GM18873 (cell line): Measurements from ENCODE around the gene DUS1L.

ENCODE experiments used
- ATAC-seq: cut with Tn5 transposase; IDR thresholded peaks from one replicate; pipeline ENCODE4 v1.9.1; 2021; ENCODE audit warnings: mild to moderate bottlenecking, moderate library complexity, moderate number of reproducible peaks; ENCODE audit not compliant: unreplicated experiment, low FRiP score

Gene DUS1L

GRCh38 chr17:82077617-82078358 is 12.2 kb upstream of the DUS1L start:
- no peak for ATAC-seq

GRCh38 chr17:82076785-82077591 is 11.4 kb upstream of the DUS1L start:
- ATAC-seq, result no peak

- ATAC-seq, result no peak
Observed at GRCh38 chr17:82076018-82076784, 10.6 kb upstream of the DUS1L start.

DNA sequence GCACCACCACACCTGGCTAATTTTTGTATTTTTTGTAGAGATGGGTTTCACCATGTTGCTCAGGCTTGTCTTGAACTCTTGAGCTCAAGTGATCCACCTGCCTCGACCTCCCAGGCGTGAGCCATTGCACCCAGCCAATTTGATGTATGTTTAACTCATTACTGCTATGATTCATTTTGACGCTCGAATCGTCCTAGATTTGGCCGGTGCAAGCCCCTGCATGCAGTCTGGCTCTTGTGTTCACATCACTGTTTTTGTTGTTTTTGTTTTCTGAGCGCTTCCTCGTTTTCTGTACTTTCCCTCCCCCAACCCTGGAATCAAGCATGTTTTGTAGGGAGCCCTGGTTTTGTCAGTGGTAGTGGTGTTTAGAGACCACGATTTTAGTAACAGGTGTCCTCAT is 7.8 kb upstream of the DUS1L start:
- ATAC-seq, result no peak

DNA sequence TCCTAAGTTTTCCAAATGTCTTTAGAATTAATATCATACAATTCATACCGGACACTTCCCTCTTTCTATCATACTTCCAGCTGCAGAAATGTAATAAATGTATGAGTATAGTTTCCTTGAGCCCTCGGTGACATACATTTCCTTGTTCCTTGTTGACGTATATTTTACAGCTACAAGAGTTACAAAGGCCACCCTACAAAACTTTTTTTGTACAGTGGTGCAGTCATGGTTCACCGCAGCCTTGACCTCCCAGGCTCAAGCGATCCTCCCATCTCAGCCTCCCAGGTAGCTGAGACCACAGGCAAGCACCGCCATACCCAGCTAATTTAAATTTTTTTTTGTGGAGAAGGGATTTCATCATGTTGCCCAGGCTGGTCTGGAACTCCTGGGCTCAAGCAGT is 7.2 kb upstream of the DUS1L start:
- ATAC-seq, result no peak

GRCh38 chr17:82070611-82071010 is 5.0 kb upstream of the DUS1L start:
- no peak for ATAC-seq

DNA sequence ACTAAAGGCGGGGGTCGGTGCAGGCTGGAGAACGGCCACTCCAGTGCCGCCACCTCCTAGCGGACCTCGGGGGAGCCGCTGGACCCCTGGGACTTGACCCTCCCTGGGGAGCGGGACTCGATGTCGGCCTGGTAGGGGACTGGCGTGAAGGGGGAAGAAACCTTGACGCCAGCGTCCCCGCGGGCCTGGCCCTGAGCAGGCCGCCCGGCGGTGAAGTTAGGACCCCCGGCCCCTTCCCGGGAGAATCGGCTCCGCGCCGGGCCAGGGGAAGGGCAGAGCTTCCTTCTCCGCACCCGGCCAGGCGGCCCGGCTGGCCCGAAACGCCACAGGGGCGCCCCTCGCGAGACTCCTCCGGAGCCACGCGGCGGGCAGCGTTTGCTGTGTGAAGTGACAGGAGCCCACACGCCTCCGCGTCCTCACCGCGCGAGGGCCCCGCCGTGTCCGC is 389 bp downstream of the DUS1L start:
- no peak for ATAC-seq

DNA sequence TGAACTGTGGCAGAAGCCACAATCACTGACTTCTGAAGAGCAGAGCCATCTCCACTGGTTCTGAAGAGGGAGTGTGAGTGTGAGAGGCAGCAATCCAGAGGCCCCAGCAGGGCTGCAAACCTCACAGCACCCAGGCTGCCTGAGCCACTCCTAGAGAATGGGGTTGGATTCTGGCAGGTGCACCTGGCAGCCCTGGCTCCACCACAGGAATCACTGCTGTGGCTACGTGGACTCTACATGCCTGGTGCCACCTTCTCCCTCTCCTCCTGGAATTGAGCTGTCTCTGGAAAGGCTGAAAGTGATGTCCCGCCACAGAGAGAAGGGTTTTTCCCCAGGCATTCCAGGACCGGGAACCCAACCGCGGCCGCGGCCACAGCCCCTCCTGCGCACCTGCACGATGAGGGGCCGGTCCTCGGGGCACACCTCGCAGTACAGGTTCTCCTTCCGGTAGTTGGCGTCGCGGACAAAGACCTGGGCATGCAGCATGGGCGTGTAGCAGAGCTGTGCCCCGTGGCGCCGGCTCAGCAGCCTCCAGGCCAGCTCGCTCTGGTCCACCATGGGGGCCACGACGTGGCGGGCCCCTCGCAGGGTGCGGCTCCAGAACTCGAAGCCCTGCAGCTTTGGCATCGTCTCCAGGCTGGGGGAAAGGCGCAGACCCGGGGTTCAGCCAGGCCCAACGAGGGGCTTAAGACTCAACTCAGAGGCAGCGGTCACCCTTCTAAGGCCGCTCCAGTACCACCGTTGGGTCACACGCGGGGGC is 991 bp downstream of the DUS1L start:
- ATAC-seq, result no peak

GRCh38 chr17:82063424-82064415 is 1.9 kb downstream of the DUS1L start:
- ATAC-seq, result no peak

- no peak for ATAC-seq
Observed at GRCh38 chr17:82062984-82063368, 2.6 kb downstream of the DUS1L start.

GRCh38 chr17:82062076-82062983 is 3.3 kb downstream of the DUS1L start:
- ATAC-seq, result no peak

- ATAC-seq, result no peak
Observed at GRCh38 chr17:82061047-82061925, 4.3 kb downstream of the DUS1L start.

DNA sequence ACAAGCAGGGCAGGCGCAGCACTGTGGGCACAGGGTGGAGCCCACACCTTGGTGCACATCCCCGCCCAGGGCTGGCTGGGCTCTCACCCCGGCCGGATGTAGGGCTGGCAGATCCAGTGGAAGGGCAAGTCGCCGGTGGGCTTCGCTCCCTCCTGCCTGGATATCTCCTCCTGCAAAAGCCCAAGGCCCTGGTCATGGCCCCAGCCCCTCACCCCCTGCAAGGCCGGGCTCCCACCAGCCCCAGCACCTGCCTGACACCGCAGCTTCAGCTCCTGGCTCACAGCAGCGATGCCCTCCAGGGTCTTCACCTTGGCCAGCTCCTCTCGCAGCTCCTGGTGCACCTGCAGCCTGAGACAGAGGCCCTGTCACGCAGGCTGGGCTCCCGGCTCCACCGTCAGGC is 5.0 kb downstream of the DUS1L start:
- no peak for ATAC-seq

GRCh38 chr17:82060001-82060380 is 5.6 kb downstream of the DUS1L start:
- ATAC-seq, result no peak

GRCh38 chr17:82059272-82060000 is 6.2 kb downstream of the DUS1L start:
- no peak for ATAC-seq

DNA sequence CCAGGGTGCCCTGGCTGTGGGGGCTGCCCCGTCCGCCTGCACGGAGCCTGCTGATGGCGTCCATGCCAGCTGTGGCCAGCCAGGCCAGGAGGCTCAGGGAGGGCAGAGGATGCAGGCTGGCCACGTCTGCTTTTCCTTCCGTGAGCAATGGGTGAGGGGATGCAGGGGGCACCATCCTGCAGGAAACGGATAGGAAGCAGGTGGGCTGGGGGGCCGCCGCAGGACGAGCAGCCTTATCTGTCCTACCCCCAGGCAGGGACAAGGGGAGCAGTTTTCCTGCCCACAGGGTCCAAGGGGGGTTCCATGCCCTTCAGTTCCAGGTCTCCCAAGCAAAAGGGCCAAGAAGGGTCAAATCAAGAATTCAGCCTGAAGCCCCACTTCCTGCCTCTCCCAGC is 6.8 kb downstream of the DUS1L start:
- ATAC-seq, result no peak
